ENCODE data around the gene CNOT10.
"Not testable (repeated sequence)": the region's sequence is repeated elsewhere in the genome, so short reads cannot be mapped to it uniquely, and the experiment has no call there.

Gene CNOT10

GRCh38 chr3:32698506-32698905 is 13.5 kb downstream of the CNOT10 start:
- DNase-seq = no peak

GRCh38 chr3:32699429-32699828 is 14.4 kb downstream of the CNOT10 start:
- no peak for DNase-seq

- no peak for DNase-seq
Observed at GRCh38 chr3:32700244-32700643, 15.3 kb downstream of the CNOT10 start.

GRCh38 chr3:32703491-32703972 is 18.5 kb downstream of the CNOT10 start:
- DNase-seq = peak; percentile 35

GRCh38 chr3:32705232-32705631 is 20.2 kb downstream of the CNOT10 start:
- no peak for DNase-seq

GRCh38 chr3:32706348-32707025 is 21.5 kb downstream of the CNOT10 start:
- no peak for DNase-seq

GRCh38 chr3:32707026-32707370 is 22.0 kb downstream of the CNOT10 start:
- DNase-seq = no peak

GRCh38 chr3:32708672-32709283 is 23.8 kb downstream of the CNOT10 start:
- DNase-seq = no peak

GRCh38 chr3:32709346-32709745 is 24.4 kb downstream of the CNOT10 start:
- no peak for DNase-seq

GRCh38 chr3:32712506-32713055 is 27.6 kb downstream of the CNOT10 start:
- no peak for DNase-seq

GRCh38 chr3:32713181-32713580 is 28.2 kb downstream of the CNOT10 start:
- no peak for DNase-seq

GRCh38 chr3:32719335-32719734 is 34.3 kb downstream of the CNOT10 start:
- DNase-seq = no peak

GRCh38 chr3:32719931-32720330 is 34.9 kb downstream of the CNOT10 start:
- DNase-seq = no peak

GRCh38 chr3:32725721-32726120 is 40.7 kb downstream of the CNOT10 start:
- DNase-seq = no peak

- DNase-seq = peak; percentile 32
Observed at GRCh38 chr3:32733631-32734229, 48.7 kb downstream of the CNOT10 start.

GRCh38 chr3:32734756-32735155 is 49.8 kb downstream of the CNOT10 start:
- DNase-seq = no peak

- DNase-seq = not testable (repeated sequence)
Observed at GRCh38 chr3:32743470-32743869, 58.5 kb downstream of the CNOT10 start.

GRCh38 chr3:32743934-32744333 is 58.9 kb downstream of the CNOT10 start:
- peak; percentile 5 for DNase-seq

GRCh38 chr3:32751377-32751776 is 66.4 kb downstream of the CNOT10 start:
- DNase-seq = no peak

- no peak for DNase-seq
Observed at GRCh38 chr3:32755761-32756160, 70.8 kb downstream of the CNOT10 start.

GRCh38 chr3:32757618-32758374 is 72.8 kb downstream of the CNOT10 start:
- DNase-seq = no peak

GRCh38 chr3:32758375-32758753 is 73.4 kb downstream of the CNOT10 start:
- DNase-seq = peak; percentile 5

GRCh38 chr3:32759342-32759741 is 74.4 kb downstream of the CNOT10 start:
- no peak for DNase-seq

Data from fibroblast of skin of right quadriceps (primary cell).